SK-N-SH treated with all-trans-retinoic acid at 6 μM for 48 hours (cell line): ENCODE measurements around the gene PVRIG.
"Not testable (repeated sequence)": the region's sequence is repeated elsewhere in the genome, so short reads cannot be mapped to it uniquely, and the experiment has no call there.

Experiments used
- ATAC-seq: fragments of 200-7000 bp; cut with Tn5 transposase; 3 replicates; pipeline ENCODE4 v1.9.1; 2020; ENCODE audit warnings: mild to moderate bottlenecking, moderate library complexity
- ARNTL ChIP-seq: fragments of 450-650 bp; formaldehyde crosslinking; IDR thresholded peaks from 2 replicates; pipeline ENCODE4 v1.5.0; 2020; ENCODE audit warnings: low read depth, mild to moderate bottlenecking, moderate library complexity, borderline replicate concordance
- BACH2 ChIP-seq: fragments of 250-450 bp; sonication (Bioruptor Pico); IDR thresholded peaks from 2 replicates; pipeline ENCODE4 v1.9.0; 2021; ENCODE audit warnings: mild to moderate bottlenecking, borderline replicate concordance
- CSDC2 ChIP-seq: fragments of 250-450 bp; sonication (Bioruptor Pico); IDR thresholded peaks from 2 replicates; pipeline ENCODE4 v1.5.0; 2020; ENCODE audit warnings: mild to moderate bottlenecking, moderate library complexity
- ESRRG ChIP-seq: fragments of 250-450 bp; sonication (Bioruptor Pico); IDR thresholded peaks from 2 replicates; pipeline ENCODE4 v1.6.1; 2021; ENCODE audit warnings: mild to moderate bottlenecking
- GLIS3 ChIP-seq: fragments of 250-450 bp; sonication (Bioruptor Pico); IDR thresholded peaks from 2 replicates; pipeline ENCODE4 v1.5.0; 2020; ENCODE audit warnings: mild to moderate bottlenecking, moderate library complexity
- ISL1 ChIP-seq: fragments of 250-450 bp; sonication (Bioruptor Pico); IDR thresholded peaks from 2 replicates; pipeline ENCODE4 v2.1.2; 2022; ENCODE audit warnings: mild to moderate bottlenecking, moderate library complexity
- PATZ1 ChIP-seq: fragments of 250-450 bp; sonication (Bioruptor Pico); IDR thresholded peaks from 2 replicates; pipeline ENCODE4 v1.8.0; 2020; ENCODE audit warnings: mild to moderate bottlenecking, moderate library complexity, borderline replicate concordance
- POU6F1 ChIP-seq: fragments of 250-450 bp; sonication (Bioruptor Pico); IDR thresholded peaks from 2 replicates; pipeline ENCODE4 v1.8.0; 2021; ENCODE audit warnings: low read depth, mild to moderate bottlenecking, moderate library complexity, borderline replicate concordance
- PPARA ChIP-seq: fragments of 250-450 bp; sonication (Bioruptor Pico); IDR thresholded peaks from 2 replicates; pipeline ENCODE4 v1.5.0; 2020; ENCODE audit warnings: mild to moderate bottlenecking, borderline replicate concordance
- RARB ChIP-seq: fragments of 250-450 bp; sonication (Bioruptor Pico); IDR thresholded peaks from 2 replicates; pipeline ENCODE4 v1.8.0; 2021; ENCODE audit warnings: mild to moderate bottlenecking, moderate library complexity
- SNAI2 ChIP-seq: fragments of 250-450 bp; sonication (Bioruptor Pico); IDR thresholded peaks from 2 replicates; pipeline ENCODE4 v1.5.0; 2020; ENCODE audit warnings: mild to moderate bottlenecking, moderate library complexity
- TCF4 ChIP-seq: fragments of 250-450 bp; sonication (Bioruptor Pico); IDR thresholded peaks from 2 replicates; pipeline ENCODE4 v1.8.0; 2021; ENCODE audit warnings: mild to moderate bottlenecking, moderate library complexity, borderline replicate concordance
- TOX ChIP-seq: fragments of 250-450 bp; sonication (Bioruptor Pico); IDR thresholded peaks from 2 replicates; pipeline ENCODE4 v1.8.0; 2021; ENCODE audit warnings: mild to moderate bottlenecking, moderate library complexity, borderline replicate concordance
- ZC3H10 ChIP-seq: fragments of 250-450 bp; sonication (Bioruptor Pico); IDR thresholded peaks from 2 replicates; pipeline ENCODE4 v1.5.1; 2021; ENCODE audit warnings: mild to moderate bottlenecking, moderate library complexity
- ZFP3 ChIP-seq: fragments of 250-450 bp; sonication (Bioruptor Pico); IDR thresholded peaks from 2 replicates; pipeline ENCODE4 v1.5.0; 2020; ENCODE audit warnings: mild to moderate bottlenecking, moderate library complexity
- ZFP30 ChIP-seq: fragments of 450-650 bp; formaldehyde crosslinking; IDR thresholded peaks from 2 replicates; pipeline ENCODE4 v1.5.0; 2022; ENCODE audit warnings: mild to moderate bottlenecking, moderate library complexity
- ZNF565 ChIP-seq: fragments of 450-650 bp; formaldehyde crosslinking; conservative IDR thresholded peaks from 2 replicates; pipeline ENCODE4 v1.5.0; 2020; ENCODE audit warnings: low read depth, mild to moderate bottlenecking, moderate library complexity
- ZNF70 ChIP-seq: fragments of 450-650 bp; formaldehyde crosslinking; IDR thresholded peaks from 2 replicates; pipeline ENCODE4 v1.5.0; 2020; ENCODE audit warnings: mild to moderate bottlenecking, moderate library complexity
- ZNF8 ChIP-seq: fragments of 450-650 bp; formaldehyde crosslinking; IDR thresholded peaks from 2 replicates; pipeline ENCODE4 v1.5.0; 2020; ENCODE audit warnings: mild to moderate bottlenecking, moderate library complexity
- TF ChIP-seq, protein P1 (sequence below): fragments of 250-450 bp; sonication (Bioruptor Pico); IDR thresholded peaks from 2 replicates; pipeline ENCODE4 v1.5.1; 2021; ENCODE audit warnings: mild to moderate bottlenecking, moderate library complexity
- TF ChIP-seq, protein P2 (sequence below): fragments of 250-450 bp; sonication (Bioruptor Pico); IDR thresholded peaks from 2 replicates; pipeline ENCODE4 v1.5.0; 2020; ENCODE audit warnings: mild to moderate bottlenecking, moderate library complexity

Gene PVRIG

GRCh38 chr7:100212631-100213286 lies 7.0 kb upstream of the PVRIG start:
- ATAC-seq = no peak
- TF ChIP-seq SNAI2 (CRISPR knock-in tag) (no peak), ESRRG (CRISPR knock-in tag) (no peak), ZC3H10 (CRISPR knock-in tag) (no peak), TOX (CRISPR knock-in tag) (no peak), ISL1 (CRISPR knock-in tag) (no peak), POU6F1 (CRISPR knock-in tag) (no peak), TCF4 (CRISPR knock-in tag) (no peak), CSDC2 (CRISPR knock-in tag) (no peak), ZFP30 (CRISPR knock-in tag) (no peak), PATZ1 (CRISPR knock-in tag) (no peak), BACH2 (CRISPR knock-in tag) (no peak), PPARA (CRISPR knock-in tag) (no peak), ZFP3 (no peak), ARNTL (CRISPR knock-in tag) (no peak), ZNF70 (no peak)
- TF ChIP-seq, protein P1, sequence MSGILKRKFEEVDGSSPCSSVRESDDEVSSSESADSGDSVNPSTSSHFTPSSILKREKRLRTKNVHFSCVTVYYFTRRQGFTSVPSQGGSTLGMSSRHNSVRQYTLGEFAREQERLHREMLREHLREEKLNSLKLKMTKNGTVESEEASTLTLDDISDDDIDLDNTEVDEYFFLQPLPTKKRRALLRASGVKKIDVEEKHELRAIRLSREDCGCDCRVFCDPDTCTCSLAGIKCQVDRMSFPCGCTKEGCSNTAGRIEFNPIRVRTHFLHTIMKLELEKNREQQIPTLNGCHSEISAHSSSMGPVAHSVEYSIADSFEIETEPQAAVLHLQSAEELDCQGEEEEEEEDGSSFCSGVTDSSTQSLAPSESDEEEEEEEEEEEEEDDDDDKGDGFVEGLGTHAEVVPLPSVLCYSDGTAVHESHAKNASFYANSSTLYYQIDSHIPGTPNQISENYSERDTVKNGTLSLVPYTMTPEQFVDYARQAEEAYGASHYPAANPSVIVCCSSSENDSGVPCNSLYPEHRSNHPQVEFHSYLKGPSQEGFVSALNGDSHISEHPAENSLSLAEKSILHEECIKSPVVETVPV = no peak
- TF ChIP-seq, protein P2, sequence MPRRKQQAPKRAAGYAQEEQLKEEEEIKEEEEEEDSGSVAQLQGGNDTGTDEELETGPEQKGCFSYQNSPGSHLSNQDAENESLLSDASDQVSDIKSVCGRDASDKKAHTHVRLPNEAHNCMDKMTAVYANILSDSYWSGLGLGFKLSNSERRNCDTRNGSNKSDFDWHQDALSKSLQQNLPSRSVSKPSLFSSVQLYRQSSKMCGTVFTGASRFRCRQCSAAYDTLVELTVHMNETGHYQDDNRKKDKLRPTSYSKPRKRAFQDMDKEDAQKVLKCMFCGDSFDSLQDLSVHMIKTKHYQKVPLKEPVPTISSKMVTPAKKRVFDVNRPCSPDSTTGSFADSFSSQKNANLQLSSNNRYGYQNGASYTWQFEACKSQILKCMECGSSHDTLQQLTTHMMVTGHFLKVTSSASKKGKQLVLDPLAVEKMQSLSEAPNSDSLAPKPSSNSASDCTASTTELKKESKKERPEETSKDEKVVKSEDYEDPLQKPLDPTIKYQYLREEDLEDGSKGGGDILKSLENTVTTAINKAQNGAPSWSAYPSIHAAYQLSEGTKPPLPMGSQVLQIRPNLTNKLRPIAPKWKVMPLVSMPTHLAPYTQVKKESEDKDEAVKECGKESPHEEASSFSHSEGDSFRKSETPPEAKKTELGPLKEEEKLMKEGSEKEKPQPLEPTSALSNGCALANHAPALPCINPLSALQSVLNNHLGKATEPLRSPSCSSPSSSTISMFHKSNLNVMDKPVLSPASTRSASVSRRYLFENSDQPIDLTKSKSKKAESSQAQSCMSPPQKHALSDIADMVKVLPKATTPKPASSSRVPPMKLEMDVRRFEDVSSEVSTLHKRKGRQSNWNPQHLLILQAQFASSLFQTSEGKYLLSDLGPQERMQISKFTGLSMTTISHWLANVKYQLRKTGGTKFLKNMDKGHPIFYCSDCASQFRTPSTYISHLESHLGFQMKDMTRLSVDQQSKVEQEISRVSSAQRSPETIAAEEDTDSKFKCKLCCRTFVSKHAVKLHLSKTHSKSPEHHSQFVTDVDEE = no peak

DNA sequence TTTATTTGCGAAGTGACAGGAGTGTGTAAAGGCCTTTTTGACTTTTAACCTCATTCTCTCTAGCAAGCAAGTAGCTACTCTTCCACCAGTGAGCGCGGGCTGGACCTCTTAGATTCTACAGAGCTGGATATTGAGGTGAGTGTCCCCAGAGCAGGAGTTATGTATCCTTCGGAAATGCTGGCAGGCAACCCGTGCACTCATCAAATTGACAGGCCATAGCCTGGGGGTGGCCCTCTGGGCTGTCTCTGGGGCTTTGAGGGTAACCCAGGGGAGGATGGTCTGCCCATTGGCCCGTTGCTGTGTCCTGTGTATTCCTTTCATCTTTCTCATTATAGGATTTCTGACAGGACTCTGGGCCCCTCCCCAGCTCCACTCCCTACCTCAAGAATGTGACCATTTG lies 6.1 kb upstream of the PVRIG start:
- no peak for TF ChIP-seq ZNF8 (CRISPR knock-in tag)
- no peak for TF ChIP-seq GLIS3 (CRISPR knock-in tag)
- no peak for TF ChIP-seq PATZ1 (CRISPR knock-in tag)
- no peak for TF ChIP-seq SNAI2 (CRISPR knock-in tag)
- TF ChIP-seq, protein P2 = no peak
- no peak for TF ChIP-seq RARB (CRISPR knock-in tag)
- no peak for TF ChIP-seq ZNF70
- TF ChIP-seq TOX (CRISPR knock-in tag) = no peak
- no peak for TF ChIP-seq ARNTL (CRISPR knock-in tag)
- no peak for TF ChIP-seq ZFP30 (CRISPR knock-in tag)
- TF ChIP-seq POU6F1 (CRISPR knock-in tag) = no peak
- TF ChIP-seq ZNF565 (CRISPR knock-in tag) = no peak
- TF ChIP-seq BACH2 (CRISPR knock-in tag) = no peak
- ATAC-seq = no peak

- ATAC-seq = not testable (repeated sequence)
Observed at GRCh38 chr7:100214356-100214755, 5.4 kb upstream of the PVRIG start.
